ENCODE data around the gene BHMT.
A peak's percentile ranks its signal among the peaks of the same experiment; 100 is the strongest.
"Not testable (repeated sequence)": the region's sequence is repeated elsewhere in the genome, so short reads cannot be mapped to it uniquely, and the experiment has no call there.

Gene BHMT

GRCh38 chr5:79111960-79112702 lies 522 bp downstream of the BHMT start:
- no peak for DNase-seq

- no peak for DNase-seq
These were observed 1.1 kb downstream of the BHMT start for GRCh38 chr5:79112703-79113058.

- no peak for DNase-seq
These were observed 7.9 kb downstream of the BHMT start for GRCh38 chr5:79119486-79119885.

DNA sequence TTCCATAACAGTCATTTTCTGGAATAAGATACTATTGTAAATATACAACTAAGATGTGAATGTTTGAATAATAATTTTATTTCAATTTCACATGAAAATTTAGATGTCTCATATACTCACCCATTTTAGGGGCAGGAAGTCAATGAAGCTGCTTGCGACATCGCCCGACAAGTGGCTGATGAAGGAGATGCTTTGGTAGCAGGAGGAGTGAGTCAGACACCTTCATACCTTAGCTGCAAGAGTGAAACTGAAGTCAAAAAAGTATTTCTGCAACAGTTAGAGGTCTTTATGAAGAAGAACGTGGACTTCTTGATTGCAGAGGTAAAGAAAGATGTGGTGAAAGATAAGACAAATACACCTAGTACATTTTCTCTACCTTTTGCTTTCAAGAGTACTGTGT lies 8.6 kb downstream of the BHMT start:
- DNase-seq = no peak

DNA sequence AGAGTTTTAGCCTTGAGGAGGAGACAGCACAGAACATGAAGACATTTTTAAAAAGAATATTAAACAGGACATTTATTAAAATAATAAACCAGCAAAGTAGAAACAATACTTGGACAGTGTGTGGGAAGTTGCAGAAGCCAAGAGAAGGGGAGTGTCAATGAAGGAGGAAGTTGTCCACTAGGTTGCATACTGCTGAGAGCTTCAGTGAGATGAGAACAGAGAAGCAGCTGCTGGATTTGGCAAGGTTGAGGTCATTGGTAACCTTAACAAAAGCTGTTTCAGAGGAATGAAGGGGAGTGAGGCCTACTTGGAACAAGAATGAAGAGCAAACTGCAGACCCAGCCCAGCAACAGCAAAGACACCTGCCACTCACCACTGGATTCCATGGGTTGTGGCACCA lies 11.4 kb downstream of the BHMT start:
- DNase-seq = no peak

- no peak for DNase-seq
These were observed 13.0 kb downstream of the BHMT start for GRCh38 chr5:79124607-79125006.

GRCh38 chr5:79130781-79131180 lies 19.2 kb downstream of the BHMT start:
- DNase-seq = no peak

DNA sequence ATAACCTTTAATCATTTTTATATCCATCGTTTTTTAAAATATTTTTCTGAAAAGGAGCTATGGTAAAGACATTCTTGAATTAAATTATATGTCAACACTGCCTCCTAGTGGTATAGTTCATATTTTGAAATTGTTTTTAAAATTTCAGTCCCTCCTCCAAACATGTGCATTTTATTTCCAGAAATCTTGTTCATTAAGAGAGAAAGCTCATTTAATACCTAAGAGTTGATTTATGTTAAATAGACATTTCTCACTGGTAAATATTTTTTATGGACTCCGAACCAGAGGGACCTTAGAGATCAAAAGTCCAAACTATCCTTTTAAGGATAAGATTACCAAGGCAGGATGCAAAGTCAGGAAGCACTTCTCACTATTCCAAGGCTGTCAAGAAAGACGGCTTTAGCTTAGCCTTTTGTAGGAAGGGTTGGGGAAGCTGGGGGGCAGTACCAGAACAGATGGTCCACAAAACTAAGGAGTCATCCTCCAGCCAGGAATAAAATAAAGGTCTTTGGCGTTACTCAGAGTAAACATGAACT lies 21.6 kb downstream of the BHMT start:
- DNase-seq = peak; percentile 40

DNA sequence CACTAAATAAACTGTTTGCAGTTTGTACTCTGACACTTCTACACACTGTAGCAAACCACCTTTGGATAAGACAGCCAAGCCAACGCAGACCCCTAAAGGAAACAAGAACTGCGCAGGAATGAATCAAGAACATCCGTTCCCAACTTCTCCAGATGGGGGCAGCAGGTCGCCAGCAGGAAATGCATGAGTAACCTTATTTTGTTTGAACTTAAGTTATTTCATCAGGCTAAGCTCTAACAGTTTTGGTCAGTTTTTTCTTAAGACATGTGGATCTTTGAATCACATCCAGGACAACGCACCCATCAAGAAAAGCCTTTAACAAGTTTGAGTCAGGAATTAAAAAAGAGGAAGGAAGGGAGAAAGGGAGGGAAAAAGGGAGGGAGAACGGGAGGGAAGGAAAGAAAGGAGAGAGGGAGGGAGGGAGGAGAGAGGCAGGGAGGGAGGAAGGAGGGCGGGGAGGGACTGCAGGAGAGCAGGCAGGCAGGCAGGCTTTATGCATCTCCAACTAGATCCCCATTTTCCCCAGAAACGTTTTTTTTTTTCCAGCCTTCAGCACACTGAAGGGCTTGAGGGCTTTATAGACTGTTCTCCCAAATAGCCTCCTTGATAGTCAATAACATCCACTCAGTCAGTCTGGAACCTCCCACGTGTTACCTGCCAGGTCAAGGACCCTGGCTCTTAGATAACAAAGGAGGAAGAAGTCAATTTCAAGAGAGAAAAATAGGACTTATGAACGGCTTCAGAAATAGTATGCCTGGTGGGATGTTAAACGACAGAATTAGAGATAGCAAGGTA lies 22.2 kb downstream of the BHMT start:
- DNase-seq = peak; percentile 20

DNA sequence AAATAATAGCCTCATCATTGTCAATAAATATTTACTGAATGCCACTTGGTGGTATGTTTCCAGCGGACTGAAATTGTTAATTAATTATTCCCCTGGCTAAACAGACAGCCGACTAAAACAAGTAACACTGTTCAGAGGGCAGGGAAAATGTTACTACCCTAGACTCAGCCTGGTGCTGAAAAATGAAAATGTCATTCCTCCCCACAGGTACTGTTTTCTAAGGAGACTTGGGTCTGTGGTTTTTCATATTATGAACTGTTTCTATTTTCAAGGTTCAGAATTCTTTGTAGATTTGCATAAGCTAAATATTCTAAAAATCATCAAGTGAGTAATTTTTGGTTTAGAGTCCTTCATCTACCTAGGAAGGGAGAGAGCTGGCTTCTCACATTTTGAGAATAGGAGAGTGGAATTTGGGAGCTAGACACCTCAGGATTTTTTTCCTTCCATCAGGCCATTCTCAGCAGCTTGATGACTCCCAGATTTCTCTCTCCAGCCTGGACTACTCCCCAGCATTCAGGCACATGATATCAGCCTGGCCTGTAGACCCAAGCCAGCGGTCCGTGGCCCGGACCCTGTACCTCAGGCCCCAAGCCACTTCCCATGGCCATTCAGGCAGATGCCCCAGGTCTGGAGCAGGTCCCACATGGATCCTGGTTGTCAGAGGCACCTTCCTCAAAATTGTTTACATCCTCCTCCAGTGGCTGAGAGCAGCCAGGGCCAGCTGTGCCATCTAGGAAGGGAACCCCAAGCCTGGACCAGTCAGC lies 24.4 kb downstream of the BHMT start:
- no peak for DNase-seq

- DNase-seq = no peak
These were observed 25.0 kb downstream of the BHMT start for GRCh38 chr5:79136618-79137017.

DNA sequence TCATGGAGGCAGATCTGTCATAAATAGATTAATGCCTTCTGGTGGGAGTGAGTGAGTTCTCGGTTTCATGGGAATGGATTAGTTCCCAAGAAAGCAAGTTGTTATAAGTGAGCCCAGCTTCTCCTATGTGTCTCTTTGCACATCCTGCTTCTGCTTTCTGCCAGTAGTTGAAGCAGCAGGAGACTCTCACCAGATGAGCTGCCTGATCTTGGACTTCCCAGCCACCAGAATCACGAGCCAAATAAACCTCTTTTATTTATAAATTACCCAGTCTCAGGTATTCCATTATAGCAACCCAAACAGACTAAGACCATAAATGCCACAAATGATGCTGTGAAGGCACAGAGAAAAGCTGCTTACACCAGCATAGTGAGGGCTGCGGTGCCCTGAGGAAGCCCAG lies 28.9 kb downstream of the BHMT start:
- no peak for DNase-seq

GRCh38 chr5:79143684-79144379 lies 32.2 kb downstream of the BHMT start:
- no peak for DNase-seq

DNA sequence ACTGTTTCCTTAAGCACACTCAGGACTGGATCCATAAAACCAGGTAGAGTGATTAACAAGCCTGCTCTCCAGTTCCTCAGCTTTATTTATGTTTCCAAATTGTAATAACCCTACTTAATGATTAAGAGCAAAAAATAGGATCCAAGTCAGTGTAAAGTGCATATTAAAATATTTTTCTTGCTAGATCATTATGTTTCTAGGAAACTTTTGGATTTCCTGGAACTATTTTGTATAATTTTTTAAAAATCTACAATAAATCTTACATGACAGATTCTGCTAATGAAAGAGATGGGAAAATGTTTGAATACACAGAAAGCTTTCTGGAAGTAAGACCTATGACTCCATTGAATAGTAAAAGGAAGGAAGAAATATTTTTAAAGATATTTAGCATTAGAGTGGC lies 35.5 kb downstream of the BHMT start:
- DNase-seq = no peak

GRCh38 chr5:79149433-79149832 lies 37.8 kb downstream of the BHMT start:
- DNase-seq = no peak

GRCh38 chr5:79151942-79152671 lies 40.5 kb downstream of the BHMT start:
- peak; percentile 1 for DNase-seq

DNA sequence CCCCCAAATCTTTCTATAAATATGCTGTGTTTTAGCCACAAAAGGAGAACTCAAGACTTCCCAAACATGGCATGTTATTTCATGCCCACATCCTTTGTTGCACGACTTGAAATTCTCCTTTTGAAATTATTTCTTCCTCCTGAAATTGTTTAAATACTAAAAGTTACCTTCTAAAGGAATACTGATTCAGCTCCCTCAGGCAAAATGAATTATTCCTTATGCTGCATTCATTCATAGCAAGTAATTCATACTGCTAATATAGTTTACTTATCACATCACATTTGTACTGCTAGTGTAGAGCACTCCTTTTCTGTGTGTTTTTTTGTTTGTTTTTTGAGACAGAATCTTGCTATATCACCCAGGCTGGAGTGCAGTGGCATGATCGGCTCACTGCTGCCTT lies 45.7 kb downstream of the BHMT start:
- no peak for DNase-seq

GRCh38 chr5:79161647-79162046 lies 50.0 kb downstream of the BHMT start:
- DNase-seq = not testable (repeated sequence)

- no peak for DNase-seq
These were observed 56.4 kb downstream of the BHMT start for GRCh38 chr5:79168031-79168430.

GRCh38 chr5:79170661-79171060 lies 59.1 kb downstream of the BHMT start:
- no peak for DNase-seq

- DNase-seq = no peak
These were observed 60.1 kb downstream of the BHMT start for GRCh38 chr5:79171635-79172245.

GRCh38 chr5:79172269-79172668 lies 60.7 kb downstream of the BHMT start:
- no peak for DNase-seq
